GM18519 (cell line): ENCODE results near the gene DIABLO.
"Not testable (repeated sequence)": the region's sequence is repeated elsewhere in the genome, so short reads cannot be mapped to it uniquely, and the experiment has no call there.

Experiments
- ATAC-seq: cut with Tn5 transposase; IDR thresholded peaks from one replicate; pipeline ENCODE4 v1.9.1; 2021; ENCODE audit warnings: mild to moderate bottlenecking, moderate library complexity; ENCODE audit not compliant: unreplicated experiment, low FRiP score

The DIABLO gene

DNA sequence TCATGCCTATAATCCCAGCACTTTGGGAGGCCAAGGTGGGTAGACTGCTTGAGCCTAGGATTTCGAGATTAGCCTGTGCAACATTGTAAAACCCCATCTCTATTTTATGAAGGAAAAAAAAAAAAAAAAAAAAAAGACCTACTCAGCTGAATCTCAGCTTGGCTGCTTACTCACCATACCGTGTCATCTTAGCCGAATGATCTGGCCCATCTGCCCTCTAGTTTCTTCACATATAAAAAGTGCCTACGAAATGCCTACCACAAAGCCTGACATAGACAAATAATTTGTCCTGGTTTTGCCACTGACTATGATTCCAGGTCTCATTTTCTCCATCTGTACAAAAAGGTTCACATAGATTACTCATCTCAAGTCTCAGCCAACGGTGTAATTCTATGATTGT lies 10.1 kb downstream of the DIABLO start:
- no peak for ATAC-seq

DNA sequence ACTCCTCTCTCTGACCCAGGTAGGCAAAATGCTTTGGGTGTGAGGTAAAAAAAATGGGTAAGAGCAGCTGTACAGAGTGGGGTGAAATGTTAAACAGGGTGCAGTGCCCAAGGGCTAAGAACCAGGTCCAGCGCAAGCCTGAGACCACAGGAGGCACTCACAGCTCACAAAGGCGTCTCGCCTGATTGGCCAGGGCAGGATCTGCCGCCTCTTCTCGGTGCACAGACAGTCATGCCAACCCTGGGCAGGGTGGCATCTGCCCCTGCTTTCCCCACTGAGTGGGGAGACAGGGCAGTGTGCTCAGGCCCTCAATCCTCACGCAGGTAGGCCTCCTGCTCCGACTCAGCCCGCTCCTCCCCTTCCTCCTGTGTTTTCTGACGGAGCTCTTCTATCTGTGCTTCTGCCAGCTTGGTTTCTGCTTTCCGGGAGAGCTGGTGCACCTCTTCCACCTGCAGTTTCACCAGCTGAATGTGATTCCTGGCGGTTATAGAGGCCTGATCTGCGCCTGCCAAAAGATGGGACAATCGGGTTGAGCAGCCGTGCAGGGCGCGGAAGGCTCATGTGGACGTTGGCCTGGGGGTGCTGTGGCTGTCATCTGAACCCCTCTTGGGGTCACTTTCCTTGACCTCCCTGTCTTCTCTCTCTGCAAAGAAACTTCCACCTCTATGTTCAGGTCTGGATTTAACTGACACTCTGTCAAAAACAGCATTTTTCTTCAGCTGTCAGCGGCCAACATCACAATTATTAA lies 17.6 kb downstream of the DIABLO start:
- no peak for ATAC-seq

DNA sequence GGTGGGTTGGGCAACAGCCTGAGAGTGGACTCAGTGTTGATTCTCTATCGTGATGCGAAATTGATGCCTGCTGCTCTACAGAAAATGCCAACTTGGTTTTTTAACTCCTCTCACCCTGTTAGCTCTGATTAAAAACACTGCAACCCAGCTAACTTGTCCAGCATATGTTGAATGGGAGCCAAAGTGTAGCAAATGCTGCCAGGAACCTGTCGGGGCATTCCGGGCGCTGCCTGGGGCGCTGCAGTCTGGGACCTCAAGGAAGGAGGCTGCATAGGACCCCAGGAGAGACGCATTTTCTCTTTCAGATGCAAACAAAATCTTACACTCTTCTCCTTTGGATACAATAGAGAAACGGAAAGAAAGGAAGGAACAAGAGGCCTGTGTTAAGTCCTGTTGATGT lies 18.5 kb downstream of the DIABLO start:
- no peak for ATAC-seq

DNA sequence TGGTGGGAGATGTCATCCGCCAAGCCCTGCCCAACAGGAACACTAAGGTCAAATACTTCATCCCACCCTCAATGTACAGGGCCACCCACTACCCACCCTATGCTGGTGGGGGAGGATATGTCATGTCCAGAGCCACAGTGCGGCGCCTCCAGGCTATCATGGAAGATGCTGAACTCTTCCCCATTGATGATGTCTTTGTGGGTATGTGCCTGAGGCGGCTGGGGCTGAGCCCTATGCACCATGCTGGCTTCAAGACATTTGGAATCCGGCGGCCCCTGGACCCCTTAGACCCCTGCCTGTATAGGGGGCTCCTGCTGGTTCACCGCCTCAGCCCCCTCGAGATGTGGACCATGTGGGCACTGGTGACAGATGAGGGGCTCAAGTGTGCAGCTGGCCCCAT lies 18.9 kb downstream of the DIABLO start:
- ATAC-seq, result no peak

DNA sequence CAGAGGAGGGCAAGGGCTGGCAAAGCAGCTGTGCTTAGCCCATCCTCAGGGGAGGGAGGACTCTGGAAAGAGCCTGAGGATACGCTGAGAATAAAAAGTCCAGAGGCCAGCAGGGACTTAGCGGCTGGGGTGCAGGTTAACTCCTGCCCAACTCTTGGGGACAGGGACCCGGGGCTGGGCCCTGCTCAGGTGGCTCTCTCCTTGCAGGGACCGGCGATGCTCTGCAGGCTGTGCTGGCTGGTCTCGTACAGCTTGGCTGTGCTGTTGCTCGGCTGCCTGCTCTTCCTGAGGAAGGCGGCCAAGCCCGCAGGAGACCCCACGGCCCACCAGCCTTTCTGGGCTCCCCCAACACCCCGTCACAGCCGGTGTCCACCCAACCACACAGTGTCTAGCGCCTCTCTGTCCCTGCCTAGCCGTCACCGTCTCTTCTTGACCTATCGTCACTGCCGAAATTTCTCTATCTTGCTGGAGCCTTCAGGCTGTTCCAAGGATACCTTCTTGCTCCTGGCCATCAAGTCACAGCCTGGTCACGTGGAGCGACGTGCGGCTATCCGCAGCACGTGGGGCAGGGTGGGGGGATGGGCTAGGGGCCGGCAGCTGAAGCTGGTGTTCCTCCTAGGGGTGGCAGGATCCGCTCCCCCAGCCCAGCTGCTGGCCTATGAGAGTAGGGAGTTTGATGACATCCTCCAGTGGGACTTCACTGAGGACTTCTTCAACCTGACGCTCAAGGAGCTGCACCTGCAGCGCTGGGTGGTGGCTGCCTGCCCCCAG lies 19.6 kb downstream of the DIABLO start:
- ATAC-seq, result no peak

DNA sequence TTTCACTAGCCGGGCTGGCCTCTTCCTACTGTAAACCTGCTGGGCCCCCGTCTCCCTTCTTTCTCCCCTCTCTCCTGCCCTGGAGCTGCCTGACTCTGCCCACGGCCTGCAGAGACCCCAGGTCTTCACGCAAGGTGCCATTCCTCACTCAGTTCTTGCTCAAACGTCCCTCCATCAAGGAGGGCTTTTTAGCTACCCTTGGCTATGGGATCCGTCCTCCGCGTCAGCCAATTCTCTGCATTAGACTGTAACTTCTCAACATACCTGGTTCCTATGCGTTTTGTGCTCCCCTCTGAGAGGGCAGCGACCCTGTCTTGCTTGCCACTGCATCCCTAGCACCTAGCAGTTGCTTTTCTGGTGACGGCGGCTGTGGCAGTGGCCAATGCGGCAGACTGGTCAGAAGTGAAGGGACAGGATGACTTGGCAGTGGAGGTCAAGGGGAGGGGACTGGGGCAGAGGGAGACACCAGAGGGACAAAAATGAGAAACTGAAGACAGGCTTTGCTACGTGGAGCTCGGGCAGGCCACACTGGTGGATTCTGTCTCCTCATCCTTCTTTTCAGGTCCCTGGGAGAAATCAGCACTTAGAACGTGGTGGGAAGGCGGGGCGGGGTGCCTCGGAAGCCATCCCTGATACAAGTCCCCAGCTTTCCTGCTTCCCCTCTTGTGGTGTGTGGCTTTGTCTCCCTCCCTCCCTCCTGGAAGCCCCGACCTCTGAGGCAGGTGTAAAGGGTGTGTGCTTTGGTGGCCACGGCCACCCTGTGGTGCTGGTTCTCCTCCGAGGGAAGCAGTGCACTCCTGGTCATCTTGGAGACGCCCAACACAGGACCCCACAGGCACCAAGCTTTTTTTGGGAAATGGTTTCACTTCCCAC lies 20.6 kb downstream of the DIABLO start:
- no peak for ATAC-seq

GRCh38 chr12:122204167-122205052 lies 21.4 kb downstream of the DIABLO start:
- ATAC-seq, result no peak

DNA sequence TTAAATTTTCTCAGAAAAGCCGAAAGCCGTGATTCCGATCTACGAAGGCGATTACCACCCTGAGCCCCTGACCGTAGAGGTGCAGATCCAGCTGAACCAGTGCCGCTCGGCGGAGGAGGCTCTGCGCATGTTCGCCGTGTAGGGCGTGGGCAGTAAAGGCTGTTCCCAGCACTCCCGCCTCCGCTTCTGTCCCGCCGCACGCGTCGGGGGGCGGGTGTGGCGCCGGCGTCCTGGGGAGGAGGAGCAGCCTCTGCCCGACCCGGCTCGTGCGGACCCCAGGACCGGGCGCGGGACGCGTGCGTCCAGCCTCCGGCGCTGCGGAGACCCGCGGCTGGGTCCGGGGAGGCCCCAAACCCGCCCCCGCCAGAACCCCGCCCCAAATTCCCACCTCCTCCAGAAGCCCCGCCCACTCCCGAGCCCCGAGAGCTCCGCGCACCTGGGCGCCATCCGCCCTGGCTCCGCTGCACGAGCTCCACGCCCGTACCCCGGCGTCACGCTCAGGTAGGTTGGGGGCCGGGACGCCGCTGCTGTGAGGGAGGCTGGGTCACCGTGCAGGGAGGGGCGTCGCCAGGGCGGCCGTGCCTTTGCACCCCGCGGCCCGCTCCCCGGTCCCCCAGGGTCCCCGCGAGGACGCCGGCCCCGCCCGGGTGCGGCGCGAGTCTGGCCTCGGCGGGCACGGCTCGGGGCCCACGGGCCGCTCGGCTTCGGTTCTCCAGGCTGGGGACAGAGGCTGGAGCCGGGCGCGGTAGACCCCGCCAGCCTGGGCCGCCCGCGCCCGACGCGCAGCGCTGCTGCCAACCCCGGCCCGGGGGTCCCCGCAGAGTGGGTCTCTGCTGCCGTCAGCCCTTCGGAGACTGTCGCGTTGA lies 22.3 kb downstream of the DIABLO start, which contains the start of gene B3GNT4:
TSS of gene B3GNT4 (plus strand) at position 409 of the 866 bp plus-strand sequence. CDS start 910 bp downstream, outside the sequence.
- ATAC-seq, result no peak

DNA sequence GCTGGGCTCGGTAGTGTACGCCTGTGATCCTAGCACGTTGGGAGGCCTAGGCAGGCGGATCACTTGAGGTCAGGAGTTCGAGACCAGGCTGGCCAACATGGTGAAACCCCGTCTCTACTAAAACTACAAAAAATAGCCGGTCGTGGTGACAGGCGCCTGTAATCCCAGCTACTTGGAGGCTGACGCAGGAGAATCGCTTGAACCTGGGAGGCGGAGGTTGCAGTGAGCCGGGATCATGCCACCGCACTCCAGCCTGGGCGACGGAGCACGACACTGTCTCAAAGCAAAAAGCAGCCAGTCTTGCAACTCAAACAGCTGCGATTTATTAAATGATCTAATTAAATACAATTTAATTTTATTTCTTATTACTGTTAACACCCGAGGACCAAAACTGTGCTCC lies 23.0 kb downstream of the DIABLO start:
- not testable (repeated sequence) for ATAC-seq

DNA sequence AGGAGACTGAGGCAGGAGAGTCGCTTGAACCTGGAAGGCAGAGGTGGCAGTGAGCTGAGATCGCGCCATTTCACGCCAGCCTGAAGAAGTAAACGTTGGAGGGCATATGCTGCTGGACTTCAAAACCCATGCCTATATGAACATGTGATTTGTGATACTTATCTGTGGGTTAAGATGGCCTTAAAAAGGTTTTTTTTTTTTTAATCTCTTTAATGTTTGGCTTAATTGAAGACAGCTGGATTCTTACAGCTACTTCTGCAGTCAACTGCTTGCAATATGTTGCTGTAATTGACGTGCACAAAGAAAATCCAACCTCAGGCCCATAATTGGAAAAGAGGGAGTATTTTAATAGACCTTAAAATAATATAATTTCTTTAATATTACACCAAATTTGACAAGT lies 23.8 kb downstream of the DIABLO start:
- ATAC-seq, result no peak

DNA sequence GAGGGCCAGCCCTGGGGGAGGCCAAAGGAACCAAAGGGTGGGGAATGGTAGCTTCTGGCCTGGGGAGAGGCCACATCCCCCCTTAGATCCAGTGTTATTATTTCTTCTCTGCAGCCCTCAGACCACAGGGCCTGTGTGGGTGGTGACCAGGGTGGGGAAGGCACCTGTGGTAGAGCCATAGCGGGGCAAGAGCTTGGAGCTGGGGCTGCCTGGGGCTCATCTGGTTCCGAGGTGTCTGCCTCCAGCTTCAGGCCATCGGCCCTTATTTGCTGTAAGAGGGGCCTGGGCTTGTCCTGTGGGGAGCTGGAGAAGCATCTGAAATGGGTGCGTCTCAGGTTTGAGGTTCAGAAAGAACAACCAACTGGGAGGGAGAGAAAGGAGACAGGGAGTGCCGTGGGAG lies 24.5 kb downstream of the DIABLO start:
- ATAC-seq, result no peak

- no peak for ATAC-seq
These were observed 25.2 kb downstream of the DIABLO start for GRCh38 chr12:122200541-122201175.

DNA sequence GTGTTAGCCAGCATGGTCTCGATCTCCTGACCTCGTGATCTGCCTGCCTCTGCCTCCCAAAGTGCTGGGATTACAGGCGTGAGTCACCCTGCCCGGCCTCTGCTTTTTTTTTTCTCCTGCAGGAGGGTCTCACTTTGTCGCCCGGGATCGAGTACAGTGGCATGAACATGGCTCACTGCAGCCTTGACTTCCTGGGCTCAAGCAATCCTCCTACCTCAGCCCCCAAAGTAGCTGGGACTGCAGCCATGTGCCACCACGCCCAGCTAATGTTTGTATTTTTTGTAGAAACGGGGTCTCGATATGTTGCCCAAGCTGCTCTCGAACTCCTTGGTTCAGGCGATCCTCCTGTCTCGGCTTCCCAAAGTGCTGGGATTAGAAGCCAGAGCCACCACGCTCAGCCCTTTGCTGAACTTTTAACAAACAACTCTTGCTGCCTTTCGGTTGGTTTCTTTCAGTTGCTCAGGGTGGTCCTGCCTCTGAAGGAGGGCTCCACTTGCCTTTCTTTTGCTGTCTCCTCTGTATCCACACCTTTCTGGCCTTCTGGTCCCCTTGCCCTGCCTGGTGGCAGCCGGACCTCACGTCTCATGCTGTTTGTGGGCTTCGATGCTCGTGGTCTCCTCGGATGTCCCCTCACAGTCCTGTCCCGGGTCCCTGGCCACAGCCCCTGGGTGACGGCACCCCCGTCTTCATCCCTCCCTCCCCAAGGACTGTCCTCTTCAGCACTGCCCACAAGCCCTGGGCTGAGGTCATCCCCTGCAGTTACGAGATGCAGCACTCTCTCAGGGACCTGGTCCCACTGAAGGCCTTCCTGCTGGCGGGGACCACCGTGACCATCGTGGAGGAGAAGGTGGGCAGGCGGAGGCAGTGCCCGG lies 26.1 kb downstream of the DIABLO start:
- ATAC-seq, result no peak

DNA sequence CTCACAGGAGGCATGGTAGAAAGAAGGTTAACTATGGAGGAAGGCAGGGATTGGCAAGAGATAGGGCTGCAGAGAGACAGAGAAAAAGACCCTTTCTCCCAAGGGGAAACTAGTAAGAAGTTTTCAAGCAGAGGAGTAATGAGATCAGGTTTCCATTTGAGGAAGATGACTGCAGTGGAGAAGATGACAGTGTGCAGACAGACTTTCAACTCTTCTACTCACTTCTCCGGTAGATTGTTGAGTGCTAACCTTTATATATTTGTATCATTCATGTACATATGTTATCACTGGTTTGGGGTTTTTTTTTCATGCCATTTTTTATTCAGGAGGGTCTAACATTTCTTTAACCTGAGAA lies 28.3 kb downstream of the DIABLO start:
- no peak for ATAC-seq

GRCh38 chr12:122195405-122195804 lies 30.4 kb downstream of the DIABLO start:
- ATAC-seq, result no peak

- ATAC-seq, result no peak
These were observed 31.0 kb downstream of the DIABLO start for GRCh38 chr12:122194804-122195203.

DNA sequence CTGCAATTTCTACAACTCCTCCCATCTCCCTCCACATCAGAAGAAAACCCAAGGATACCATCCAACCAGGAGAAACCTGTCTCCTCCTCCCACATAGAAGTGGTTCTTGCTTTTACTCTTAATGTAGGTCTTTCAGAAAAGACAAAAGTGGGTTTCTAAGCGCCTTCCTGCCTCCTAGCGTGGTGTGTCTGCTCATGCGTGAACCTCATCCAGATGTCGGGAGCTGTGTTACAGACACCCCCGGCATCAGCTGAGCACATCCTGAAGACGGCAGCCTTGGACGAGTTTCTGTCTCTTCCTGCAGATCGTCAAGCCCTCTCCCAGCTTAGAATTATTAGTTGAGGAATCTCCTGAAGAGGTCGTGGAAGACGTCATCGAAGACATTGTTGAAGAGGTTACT lies 33.4 kb downstream of the DIABLO start:
- no peak for ATAC-seq
